ENCODE measurements around the gene CCDC188. TPM values are rescaled to one million over a fixed set of nuclear protein-coding genes. Genes with fewer than 3 reads are reported as not detected.

The CCDC188 gene
- total RNA-seq, 1 experiment from 2014 or later: not detected

DNA sequence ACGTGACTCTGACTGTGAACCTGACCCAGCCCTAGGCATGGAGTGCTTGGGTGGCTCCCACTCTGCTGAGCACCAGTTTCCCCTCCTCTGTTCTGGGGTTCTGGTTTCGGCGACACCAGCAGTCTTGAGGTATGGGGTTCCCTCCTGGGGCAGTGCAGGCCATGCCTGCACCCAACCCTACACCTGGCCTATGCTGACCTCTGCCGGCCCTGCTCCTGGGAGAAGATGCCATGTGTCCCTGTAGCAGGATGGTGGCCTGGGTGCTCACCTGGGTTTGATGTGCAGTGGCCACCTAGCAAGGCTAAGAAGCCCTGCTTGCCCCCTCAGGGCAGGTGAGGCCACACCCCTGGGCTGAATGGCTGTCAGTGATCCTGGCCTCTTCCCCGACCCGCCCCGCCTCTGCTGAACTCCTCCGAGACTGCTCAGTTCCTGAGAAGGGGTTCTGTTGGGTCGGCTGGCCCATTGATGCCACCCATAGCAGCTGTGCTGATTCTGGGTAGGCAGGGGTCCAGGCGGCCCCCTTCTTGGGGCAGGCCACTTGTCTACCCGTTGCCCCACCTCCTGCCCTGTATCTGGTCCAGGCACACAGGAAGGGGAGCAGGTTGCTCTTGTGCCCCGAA is 16.8 kb downstream of the CCDC188 start:
- DNase-seq: no peak
- H3K4me3 ChIP-seq: no peak overlapping the region
- no peaks in the 10 kb centered on the region for H3K36me3 ChIP-seq
- no peaks in the 10 kb centered on the region for H3K9me3 ChIP-seq
- H3K27me3 ChIP-seq: no peaks in the 10 kb centered on the region

DNA sequence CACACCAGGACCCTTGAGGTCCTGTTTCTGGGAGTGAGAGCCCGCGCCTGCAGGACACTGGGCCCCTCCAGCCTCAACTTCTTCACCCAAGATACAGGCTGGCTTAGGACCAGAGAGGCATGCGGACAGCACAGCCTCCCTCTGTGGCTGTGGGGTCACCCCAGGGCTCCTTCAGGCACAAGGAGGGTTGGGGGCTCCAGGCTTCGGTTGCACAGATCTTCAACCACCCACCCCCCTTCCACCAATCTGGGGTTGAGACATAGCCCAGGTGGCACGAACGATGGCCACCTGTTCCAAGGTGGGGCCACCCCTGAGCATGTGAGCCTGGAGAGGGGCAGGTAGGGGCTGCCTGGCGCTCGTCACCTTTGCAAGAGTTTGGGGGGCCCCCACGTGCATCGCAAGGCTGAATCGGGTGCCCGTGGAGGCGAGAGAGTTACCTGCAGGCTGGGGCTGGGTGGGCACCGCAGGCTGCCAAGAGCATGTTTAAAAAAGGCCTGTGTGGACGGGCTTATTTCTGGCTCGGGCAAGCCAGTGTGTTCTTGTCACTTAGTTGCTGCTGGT is 18.1 kb downstream of the CCDC188 start:
- Histone ChIP-seq H3K27me3 (no peaks in the 10 kb centered on the region), H3K4me3 (peak overlapping the region; percentile 69), H3K36me3 (peaks cover 3% of the 10 kb centered on the region), H3K9me3 (no peaks in the 10 kb centered on the region)
- no peak for DNase-seq

DNA sequence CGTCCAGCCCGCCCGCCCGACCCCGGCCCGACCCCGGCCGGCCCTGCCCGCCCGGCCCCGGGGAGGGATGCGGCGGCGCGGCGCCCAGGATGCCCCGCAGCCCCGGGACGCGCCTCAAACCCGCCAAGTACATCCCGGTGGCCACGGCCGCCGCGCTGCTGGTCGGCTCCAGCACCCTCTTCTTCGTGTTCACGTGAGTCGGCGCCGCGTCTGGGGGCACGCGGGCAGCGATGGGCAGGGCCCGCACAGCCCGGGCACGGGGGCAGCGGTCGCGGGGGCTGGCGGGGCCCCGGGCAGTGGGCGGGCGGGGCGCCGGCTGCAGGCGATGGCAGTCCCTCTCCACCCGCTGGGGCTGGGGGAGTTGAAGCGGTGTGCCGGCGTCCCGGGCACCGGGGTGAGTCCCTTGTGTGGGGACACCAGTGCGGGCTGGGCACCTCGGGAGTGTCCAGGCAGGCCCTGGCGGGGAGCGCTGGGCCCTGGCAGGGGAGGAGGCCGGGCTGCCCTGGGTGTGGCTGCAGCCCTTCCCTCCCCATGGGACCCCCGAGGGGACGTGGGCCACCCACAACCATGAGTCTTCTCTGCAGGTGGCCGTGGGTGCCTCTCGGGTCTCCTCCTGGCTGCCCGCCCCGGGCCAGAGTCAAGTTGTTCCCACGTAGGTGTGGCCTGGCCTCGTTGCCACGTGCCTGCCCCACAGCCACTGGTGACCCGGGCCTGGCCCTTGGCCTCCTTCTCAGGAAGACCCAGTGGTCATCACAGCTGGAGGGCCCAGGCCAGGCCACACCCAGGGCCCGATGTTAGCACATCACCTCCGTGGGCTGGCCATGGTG is 18.8 kb downstream of the CCDC188 start:
- Histone ChIP-seq H3K9me3 (no peaks in the 10 kb centered on the region), H3K4me3 (peak overlapping the region; percentile 69), H3K27me3 (no peaks in the 10 kb centered on the region), H3K36me3 (peaks cover 9% of the 10 kb centered on the region)
- DNase-seq: peak; percentile 66

DNA sequence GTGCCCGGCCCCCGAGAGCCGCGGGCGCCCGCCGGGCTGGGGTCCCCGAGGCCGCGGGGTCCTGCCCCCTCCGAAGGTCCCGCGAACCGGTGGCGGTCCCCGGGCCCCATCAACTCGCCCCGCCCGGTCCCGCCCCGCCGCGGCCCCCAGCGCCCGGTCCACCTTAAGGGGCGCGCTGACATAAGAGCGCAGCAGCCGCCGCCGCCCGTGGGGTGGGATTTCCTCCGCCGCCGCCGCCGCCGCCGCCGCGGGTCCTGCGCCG is 19.3 kb downstream of the CCDC188 start, which contains the start of gene ZDHHC8:
Gene ZDHHC8, plus strand, starts transcription at position 208 of the 262 bp plus-strand sequence. CDS start 144 bp downstream, outside the sequence.
- Histone ChIP-seq H3K27me3 (no peaks in the 10 kb centered on the region), H3K4me3 (peak within 1 kb of the TSS; percentile 71), H3K36me3 (peaks cover 13% of the 10 kb centered on the region), H3K9me3 (no peaks in the 10 kb centered on the region)
- DNase-seq: no peak

DNA sequence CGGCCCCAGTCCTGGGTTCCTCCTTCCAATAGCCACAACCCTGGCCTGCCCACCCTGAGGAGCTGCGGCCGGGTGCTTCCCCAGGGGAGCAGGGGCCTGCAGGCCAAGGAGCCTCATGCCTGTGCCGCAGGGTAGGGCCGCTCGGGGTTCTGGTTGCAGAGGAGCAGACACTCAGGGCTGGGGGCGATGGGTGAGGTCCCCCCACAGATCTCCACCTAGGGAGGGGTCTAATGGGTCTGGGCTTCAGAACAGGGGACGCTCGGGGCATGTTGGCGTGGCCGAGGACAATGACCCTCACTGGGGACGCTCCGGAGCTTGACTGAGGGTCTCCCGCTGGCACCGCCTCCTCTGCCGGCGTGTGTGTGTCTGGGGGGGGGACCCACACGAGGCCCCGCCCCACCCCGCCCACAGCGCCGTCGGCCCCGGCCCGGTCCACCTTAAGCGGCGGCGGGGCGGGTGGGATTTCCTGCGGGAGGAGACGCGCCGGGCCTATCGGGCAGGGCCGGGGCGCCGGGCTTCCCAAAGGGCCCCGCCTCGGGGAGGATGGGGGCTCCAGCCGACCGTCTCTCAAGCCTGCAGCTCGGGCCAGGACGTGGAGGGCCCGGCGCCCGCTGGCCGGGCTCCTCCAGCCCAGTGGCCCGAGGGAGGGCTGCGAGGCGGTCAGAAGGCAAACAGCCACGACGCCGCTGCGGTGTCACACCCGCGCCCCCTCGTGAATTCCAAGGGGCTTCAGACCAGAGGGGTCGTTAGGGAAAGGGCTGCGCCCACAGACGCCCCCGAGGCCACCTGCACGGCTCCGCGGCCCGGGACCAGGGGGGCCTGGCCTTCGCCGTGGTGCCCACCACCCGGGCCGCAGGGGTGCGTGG is 19.9 kb downstream of the CCDC188 start:
- peaks cover 18% of the 10 kb centered on the region for H3K36me3 ChIP-seq
- DNase-seq: peak; percentile 82
- H3K9me3 ChIP-seq: no peaks in the 10 kb centered on the region
- H3K4me3 ChIP-seq: peak overlapping the region; percentile 71
- H3K27me3 ChIP-seq: no peaks in the 10 kb centered on the region

DNA sequence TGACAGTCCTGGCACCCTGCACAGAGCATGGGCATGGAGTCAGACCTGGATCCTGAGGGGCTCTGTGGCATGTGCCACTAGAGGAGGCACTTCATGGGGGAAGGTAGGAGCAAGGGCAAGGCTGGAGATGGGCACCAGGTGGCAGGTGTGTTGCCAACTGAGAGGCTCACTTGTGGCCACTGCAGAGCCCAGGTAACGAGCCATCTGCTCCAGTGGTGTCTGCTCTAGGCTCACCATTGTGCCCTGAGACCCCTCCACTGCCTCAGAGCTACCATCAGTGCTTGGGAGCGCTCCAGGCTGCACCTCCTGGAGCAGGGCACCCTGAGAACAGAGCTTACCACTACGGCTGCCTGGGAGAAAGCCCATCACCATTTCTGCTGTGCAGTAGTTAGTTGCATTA is 20.5 kb downstream of the CCDC188 start:
- H3K36me3 ChIP-seq: peaks cover 25% of the 10 kb centered on the region
- no peak overlapping the region; the same call in none of the 2 replicates for H3K4me3 ChIP-seq
- no peaks in the 10 kb centered on the region for H3K9me3 ChIP-seq
- DNase-seq: no peak
- H3K27me3 ChIP-seq: no peaks in the 10 kb centered on the region

DNA sequence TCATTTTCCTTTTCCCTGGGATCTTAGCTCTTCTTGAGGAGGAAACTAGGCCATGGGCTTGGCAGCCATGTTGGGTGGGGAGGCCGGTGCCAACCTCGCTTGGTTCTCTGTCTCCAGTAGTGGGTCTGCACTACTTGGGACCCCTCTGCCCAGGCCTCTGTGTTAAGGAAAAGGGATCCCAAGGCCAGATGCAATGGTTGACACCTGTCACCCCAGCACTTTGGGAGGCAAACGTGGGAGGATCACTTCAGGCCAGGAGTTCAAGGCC is 21.2 kb downstream of the CCDC188 start:
- H3K36me3 ChIP-seq: peaks cover 31% of the 10 kb centered on the region
- H3K9me3 ChIP-seq: no peaks in the 10 kb centered on the region
- no peaks in the 10 kb centered on the region for H3K27me3 ChIP-seq
- DNase-seq: no peak
- H3K4me3 ChIP-seq: no peak overlapping the region

DNA sequence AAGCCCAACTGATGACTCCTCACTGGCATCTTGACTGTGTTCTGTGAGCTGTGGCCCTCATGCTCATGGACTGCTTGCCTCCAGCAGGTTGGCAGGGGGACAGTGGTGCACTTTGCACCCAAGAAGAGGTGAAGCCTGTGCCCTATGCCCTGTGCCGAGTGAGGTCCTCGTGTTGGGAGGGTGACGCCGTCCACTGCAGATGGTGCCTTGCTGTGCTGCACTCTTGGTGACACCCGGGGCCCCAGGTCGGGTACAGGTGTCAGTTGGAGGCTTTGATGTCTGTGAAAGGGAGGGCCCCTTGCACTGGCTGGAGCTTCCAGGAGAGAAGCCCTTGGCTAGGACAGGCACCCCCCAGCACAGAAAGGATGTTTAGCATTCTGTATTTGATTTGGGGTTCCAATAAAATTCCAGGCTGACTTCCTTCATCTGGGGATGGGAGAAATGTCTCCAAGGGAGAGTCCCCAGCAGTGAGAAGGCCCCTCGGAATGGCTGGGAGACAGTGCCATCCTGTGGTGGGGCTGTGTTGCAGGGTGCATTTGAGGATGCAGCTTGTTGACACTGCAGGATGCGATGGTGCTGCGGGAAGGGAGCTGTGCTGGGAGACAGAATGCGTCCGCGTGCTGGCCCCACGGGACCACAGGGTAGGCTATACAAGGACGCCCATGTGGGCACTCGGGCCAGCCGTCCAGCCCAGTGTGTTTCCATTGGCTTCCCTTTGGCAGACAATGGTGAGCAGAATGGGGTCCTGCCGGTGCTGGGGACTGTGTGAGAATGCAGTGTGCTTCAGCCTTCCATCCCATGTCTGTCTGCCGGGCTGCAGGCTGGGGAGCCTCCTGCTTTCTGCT is 21.7 kb downstream of the CCDC188 start:
- no peak overlapping the region for H3K4me3 ChIP-seq
- H3K36me3 ChIP-seq: peaks cover 35% of the 10 kb centered on the region
- H3K9me3 ChIP-seq: no peaks in the 10 kb centered on the region
- H3K27me3 ChIP-seq: no peaks in the 10 kb centered on the region
- DNase-seq: peak; percentile 36

DNA sequence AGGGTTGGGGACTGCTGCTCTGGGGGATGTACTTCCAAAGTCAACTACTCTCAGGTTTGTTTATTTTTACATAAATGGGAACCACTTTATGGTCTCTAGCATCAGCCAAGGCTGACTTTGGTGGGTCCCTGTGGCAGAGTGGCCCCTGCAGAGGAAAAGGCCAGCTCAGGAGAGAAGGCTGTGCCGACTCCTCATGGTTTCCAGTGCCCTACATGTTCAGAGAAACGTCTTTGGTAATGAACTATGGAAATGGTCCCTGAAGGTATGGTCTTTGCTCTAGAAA is 22.3 kb downstream of the CCDC188 start:
- Histone ChIP-seq H3K36me3 (peaks cover 41% of the 10 kb centered on the region), H3K4me3 (no peak overlapping the region), H3K27me3 (no peaks in the 10 kb centered on the region), H3K9me3 (no peaks in the 10 kb centered on the region)
- DNase-seq: no peak

DNA sequence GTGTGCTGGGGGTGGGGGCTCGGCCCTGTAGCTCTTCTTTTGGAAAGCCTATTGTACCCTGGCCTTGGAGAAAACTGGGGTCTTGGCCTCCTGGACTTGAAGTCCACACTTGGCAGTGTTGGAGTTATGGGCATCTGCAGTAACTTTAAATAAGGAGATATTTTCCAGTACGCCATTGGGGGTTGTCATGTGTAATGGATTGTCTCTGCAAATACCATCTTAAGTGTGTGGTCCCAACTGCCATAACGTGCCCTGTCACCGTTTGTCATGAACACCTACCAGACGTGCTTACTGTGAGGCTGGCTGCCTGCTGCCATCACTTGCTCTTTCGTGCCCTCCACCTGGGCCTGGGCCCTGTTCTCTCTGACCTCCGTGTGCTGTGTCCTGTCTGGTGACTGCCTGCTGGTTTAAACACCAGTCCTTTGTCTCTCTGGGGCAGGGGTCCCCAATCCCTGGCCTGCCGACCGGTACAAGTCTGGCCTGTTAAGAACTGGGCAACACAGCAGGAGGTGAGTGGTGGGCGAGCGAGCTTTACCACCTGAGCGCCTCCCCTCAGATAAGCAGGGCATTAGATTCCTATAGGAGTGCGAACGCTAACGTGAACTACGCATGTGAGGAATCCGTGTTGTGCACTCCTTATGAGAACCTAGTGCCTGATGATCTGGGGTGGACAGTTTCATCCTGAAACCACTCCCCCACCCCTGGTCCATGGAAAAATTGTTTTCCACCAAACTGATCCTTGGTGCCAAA is 22.8 kb downstream of the CCDC188 start:
- Histone ChIP-seq H3K27me3 (no peaks in the 10 kb centered on the region), H3K4me3 (no peak overlapping the region), H3K36me3 (peaks cover 43% of the 10 kb centered on the region), H3K9me3 (no peaks in the 10 kb centered on the region)
- DNase-seq: no peak

DNA sequence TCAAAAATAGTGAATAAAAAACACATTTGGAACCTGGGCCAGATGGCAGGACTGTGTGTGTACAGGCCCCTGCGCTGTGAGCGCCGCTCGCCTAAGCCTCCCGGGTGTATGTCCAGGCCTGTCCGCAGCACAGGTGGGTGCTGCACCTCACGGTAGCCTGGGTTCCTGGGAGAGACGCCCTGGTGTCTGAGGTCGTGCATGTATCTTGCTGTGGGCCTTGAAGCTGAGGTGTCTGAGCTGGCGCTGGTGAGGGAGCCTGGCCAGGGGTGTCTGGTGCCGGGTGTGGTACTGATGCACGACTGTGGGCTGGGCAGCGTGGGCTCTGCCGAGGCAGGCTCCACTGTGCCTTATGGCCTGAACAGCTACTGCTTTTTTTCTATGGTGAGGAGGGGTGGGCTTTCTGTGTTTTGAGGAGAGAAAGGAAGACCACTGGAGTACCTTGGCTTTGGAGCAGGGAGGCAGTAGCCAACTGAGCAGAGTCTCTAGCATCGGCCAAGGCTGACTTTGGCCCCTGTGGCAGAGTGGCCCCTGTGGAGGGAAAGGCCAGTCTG is 23.5 kb downstream of the CCDC188 start:
- peaks cover 44% of the 10 kb centered on the region for H3K36me3 ChIP-seq
- no peaks in the 10 kb centered on the region for H3K9me3 ChIP-seq
- no peak overlapping the region for H3K4me3 ChIP-seq
- DNase-seq: no peak
- no peaks in the 10 kb centered on the region for H3K27me3 ChIP-seq

DNA sequence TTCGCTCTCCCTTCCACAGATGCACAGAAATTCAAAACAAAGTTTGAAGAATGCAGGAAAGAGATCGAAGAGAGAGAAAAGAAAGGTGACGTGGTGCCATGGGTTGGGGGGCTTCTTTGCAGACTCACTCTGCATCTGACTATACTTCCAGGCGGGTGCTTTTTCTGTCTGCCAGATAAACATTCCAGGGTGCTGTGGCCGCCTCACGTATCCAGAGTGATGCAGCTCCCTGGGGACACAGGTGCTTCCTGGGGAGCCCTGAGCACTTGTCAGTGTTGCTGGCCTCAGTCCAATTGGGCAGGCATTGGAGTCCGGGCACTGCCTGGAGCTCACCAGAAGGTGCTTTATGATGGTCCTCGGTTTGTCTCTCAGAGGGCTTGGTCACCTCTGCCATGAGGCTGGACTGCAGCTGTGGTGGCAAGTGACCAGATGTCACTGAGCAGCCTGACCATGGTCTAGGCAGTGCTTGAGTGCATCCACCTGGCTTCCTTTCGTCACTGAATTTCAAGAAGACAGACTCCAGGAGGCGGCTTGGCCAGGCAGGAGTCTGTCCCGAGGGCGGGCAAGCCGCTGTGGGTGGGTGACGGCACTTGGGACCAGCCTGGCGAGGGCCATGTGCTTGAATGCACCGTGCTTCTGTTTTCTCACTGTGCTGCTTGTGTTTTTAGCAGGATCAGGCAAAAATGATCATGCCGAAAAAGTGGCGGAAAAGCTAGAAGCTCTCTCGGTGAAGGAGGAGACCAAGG is 24.4 kb downstream of the CCDC188 start:
- H3K36me3 ChIP-seq: peaks cover 53% of the 10 kb centered on the region
- DNase-seq: no peak

DNA sequence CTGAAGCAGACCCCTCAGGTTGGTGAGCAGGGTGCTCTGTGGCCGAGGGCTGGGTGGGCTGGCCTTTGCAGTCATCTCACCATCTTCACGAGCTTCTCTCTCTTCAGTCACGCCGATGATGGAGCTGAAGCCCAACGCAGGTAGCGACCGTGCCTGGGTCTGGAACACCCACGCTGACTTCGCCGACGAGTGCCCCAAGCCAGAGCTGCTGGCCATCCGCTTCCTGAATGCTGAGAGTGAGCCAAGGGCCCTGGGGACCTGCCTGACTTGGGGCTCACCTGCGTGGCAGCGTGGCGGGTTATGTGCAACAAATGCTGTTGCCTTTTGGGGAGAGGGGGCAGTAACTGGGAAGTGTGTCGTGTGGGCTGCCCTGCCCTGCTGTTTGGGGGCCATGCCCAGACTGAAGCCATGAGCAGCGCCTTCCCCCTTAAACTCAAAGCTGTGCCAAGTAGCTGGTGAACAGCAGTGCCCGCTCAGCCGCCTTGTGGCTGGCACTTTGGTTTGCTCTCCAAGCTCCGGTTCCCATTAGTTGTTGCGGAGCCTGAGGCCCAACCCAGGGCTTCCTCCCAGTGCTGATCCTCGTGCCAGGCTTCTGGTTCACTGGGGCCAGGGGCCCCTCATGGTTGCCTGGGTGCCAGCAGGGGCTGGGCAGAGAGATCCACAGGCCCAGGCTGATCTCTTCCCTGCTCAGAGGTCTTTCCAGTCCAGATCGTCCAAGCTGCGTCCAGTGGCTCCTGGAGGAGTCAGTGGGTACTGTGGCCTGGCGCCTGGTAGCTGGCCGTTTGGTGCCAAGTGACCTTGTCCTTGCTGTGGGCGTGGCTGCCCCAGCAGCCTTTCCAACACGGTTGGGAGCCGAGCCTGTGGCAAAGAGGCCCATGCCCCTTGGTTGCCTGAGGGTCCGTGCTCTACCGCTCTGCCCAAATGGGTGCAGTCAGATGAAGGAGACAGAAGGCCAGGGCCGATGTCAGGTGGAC is 25.4 kb downstream of the CCDC188 start:
- Histone ChIP-seq H3K27me3 (no peaks in the 10 kb centered on the region), H3K9me3 (no peaks in the 10 kb centered on the region), H3K36me3 (peaks cover 61% of the 10 kb centered on the region), H3K4me3 (no peak overlapping the region)
- DNase-seq: no peak

More for the DNA sequence above, 24.4 kb downstream of the CCDC188 start:
- Histone ChIP-seq H3K27me3 (no peaks in the 10 kb centered on the region), H3K9me3 (no peaks in the 10 kb centered on the region), H3K4me3 (no peak overlapping the region)

DNA sequence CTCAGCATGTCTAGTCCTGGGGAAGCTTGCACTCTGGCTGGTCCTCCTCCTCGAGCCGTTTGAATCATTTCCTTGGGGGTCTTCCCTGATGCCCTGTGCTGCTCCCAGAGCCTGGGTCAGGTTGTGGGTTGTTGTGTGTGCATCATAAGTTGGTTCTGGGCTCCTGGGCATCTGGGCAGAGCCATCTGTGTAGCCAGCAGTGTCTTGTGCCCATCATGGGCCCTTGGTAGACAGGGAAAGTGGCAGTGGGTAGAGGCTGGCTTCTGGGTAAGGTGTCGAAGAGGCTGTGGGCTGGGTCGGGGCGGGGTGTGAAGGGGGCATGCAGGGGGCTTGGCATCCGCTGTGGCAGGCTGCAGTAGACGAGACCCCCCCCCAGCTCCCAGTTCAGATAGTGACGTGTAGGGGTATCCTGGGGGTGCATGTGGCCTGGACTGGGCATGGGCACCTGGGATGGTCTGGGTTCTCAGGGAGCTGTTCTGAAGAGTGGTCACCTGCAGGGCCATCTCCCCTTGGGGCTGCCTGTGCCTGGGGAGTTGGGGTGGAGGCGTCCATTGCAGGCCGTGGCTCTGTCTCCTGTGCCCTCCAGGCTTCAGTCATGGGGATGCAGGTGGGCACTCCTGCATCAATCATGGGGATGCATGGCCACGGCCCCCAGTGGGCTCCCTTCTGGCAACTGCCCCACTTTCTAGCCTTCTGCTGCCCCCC is 26.6 kb downstream of the CCDC188 start:
- peaks cover 74% of the 10 kb centered on the region for H3K36me3 ChIP-seq

More for the DNA sequence above, 26.6 kb downstream of the CCDC188 start:
- no peak overlapping the region for H3K4me3 ChIP-seq
- no peaks in the 10 kb centered on the region for H3K27me3 ChIP-seq
- no peak for DNase-seq
- no peaks in the 10 kb centered on the region for H3K9me3 ChIP-seq

Measured in MG63 (cell line).